Upper lobe of right lung (tissue), 1 donor: ENCODE data around the gene BLTP3A. TPM values are rescaled to one million over a fixed set of nuclear protein-coding genes. Genes with fewer than 3 reads are reported as not detected.
"Not testable (repeated sequence)": the region's sequence is repeated elsewhere in the genome, so short reads cannot be mapped to it uniquely, and the experiment has no call there.

Experiments
- ATAC-seq: fragments of 200-7000 bp; cut with Tn5 transposase; one replicate; pipeline ENCODE4 v1.9.1; 2020; ENCODE audit warnings: mild to moderate bottlenecking, moderate library complexity
- DNase-seq: peaks from one replicate; pipeline ENCODE4 v3.0.0-alpha.2; 2020
- H3K27ac ChIP-seq: fragments of 200-600 bp; one replicate; pipeline ENCODE4 v1.8.0; 2022
- H3K27me3 ChIP-seq: fragments of 200-600 bp; one replicate; pipeline ENCODE4 v1.8.0; 2022; ENCODE audit warnings: mild to moderate bottlenecking
- H3K36me3 ChIP-seq: fragments of 200-600 bp; one replicate; pipeline ENCODE4 v1.8.0; 2022
- H3K4me1 ChIP-seq: fragments of 200-600 bp; one replicate; pipeline ENCODE4 v1.8.0; 2022
- H3K4me3 ChIP-seq: fragments of 200-600 bp; one replicate; pipeline ENCODE4 v1.8.0; 2022; ENCODE audit warnings: mild to moderate bottlenecking
- H3K9me3 ChIP-seq: fragments of 200-600 bp; one replicate; pipeline ENCODE4 v1.8.0; 2022
- CTCF ChIP-seq: fragments of 200-600 bp; IDR thresholded peaks from one replicate; pipeline ENCODE4 v1.8.0; 2022; ENCODE audit warnings: antibody characterized with exemption
- intact Hi-C: fragments of 100-400 bp; cut with DNase I; formaldehyde crosslinking; loops from one replicate; pipeline ENCODE4 v1.11.0; 2022
- total RNA-seq: library from RNA; stranded (reverse); fragmentation: NEBNext Ultra II Directional; extraction: Animal tissue kit (Norgen Biotek cat#: 25700); gene quantifications from one replicate; pipeline ENCODE4 v1.2.1, GENCODE V29; 2021
- donor health status: DM: no; HTN: yes; CAD: no; lungs with severe emphysema.

Gene BLTP3A
- total RNA-seq, 1 donor from 2014 or later, result 12.9 TPM

- intact Hi-C loops, result no loop called here
- ATAC-seq, result peak; percentile 70
- H3K4me3 ChIP-seq, result no peak overlapping the region
- no peaks in the 10 kb centered on the region for H3K36me3 ChIP-seq
- no peak for DNase-seq
- peak overlapping the region; percentile 3 for H3K27ac ChIP-seq
- H3K27me3 ChIP-seq, result no peaks in the 10 kb centered on the region
- no peak for TF ChIP-seq CTCF
- H3K4me1 ChIP-seq, result no peaks in the 10 kb centered on the region
- no peaks in the 10 kb centered on the region for H3K9me3 ChIP-seq
Measured at GRCh38 chr6:34746104-34746846, 45.6 kb upstream of the BLTP3A start.

- Histone ChIP-seq H3K4me3 (no peak overlapping the region), H3K27ac (no peak overlapping the region), H3K9me3 (no peaks in the 10 kb centered on the region), H3K4me1 (no peaks in the 10 kb centered on the region), H3K36me3 (no peaks in the 10 kb centered on the region), H3K27me3 (no peaks in the 10 kb centered on the region)
- DNase-seq (no peak), ATAC-seq (no peak)
- intact Hi-C loops, result no loop called here
- TF ChIP-seq CTCF, result no peak
Measured at GRCh38 chr6:34748757-34749156, 43.1 kb upstream of the BLTP3A start.

- H3K27me3 ChIP-seq, H3K4me1 ChIP-seq, DNase-seq, H3K36me3 ChIP-seq, H3K9me3 ChIP-seq, intact Hi-C loops: not testable (repeated sequence)
- H3K4me3 ChIP-seq, result peak overlapping the region; percentile 72
- peak overlapping the region; percentile 94 for H3K27ac ChIP-seq
- ATAC-seq, result peak; percentile 54
- TF ChIP-seq CTCF, result peak; percentile 35
Measured at GRCh38 chr6:34756513-34756856, 35.4 kb upstream of the BLTP3A start.

- no peak for DNase-seq
- peak overlapping the region; percentile 94 for H3K27ac ChIP-seq
- H3K27me3 ChIP-seq, result no peaks in the 10 kb centered on the region
- TF ChIP-seq CTCF, result no peak
- ATAC-seq, result no peak
- peak overlapping the region; percentile 72 for H3K4me3 ChIP-seq
- peaks cover 14% of the 10 kb centered on the region for H3K36me3 ChIP-seq
- no peaks in the 10 kb centered on the region for H3K9me3 ChIP-seq
- H3K4me1 ChIP-seq, result peaks cover 7% of the 10 kb centered on the region
- intact Hi-C loops, result no loop called here
Measured at GRCh38 chr6:34757687-34758274, 34.1 kb upstream of the BLTP3A start.

GRCh38 chr6:34760108-34760507 lies 31.8 kb upstream of the BLTP3A start:
- Histone ChIP-seq H3K4me1 (peaks cover 7% of the 10 kb centered on the region), H3K4me3 (no peak overlapping the region), H3K27me3 (no peaks in the 10 kb centered on the region), H3K27ac (no peak overlapping the region), H3K9me3 (no peaks in the 10 kb centered on the region), H3K36me3 (peaks cover 37% of the 10 kb centered on the region)
- no peak for TF ChIP-seq CTCF
- ATAC-seq (no peak), DNase-seq (no peak)
- intact Hi-C loops, result no loop called here

- intact Hi-C loops, H3K27ac ChIP-seq, H3K27me3 ChIP-seq, H3K4me3 ChIP-seq, ATAC-seq, H3K9me3 ChIP-seq, H3K4me1 ChIP-seq, DNase-seq: not testable (repeated sequence)
- H3K36me3 ChIP-seq, result peaks cover 53% of the 10 kb centered on the region
Measured at GRCh38 chr6:34761681-34762080, 30.2 kb upstream of the BLTP3A start.
